Activated naive CD8-positive, alpha-beta T cell treated with anti-CD3 and anti-CD28 coated beads, Interleukin-2, amount 10 ng/mL, durations not matched to agents 7 days and 5 days (primary cell): ENCODE data around the gene PTRH1. TPM values are rescaled to one million over a fixed set of nuclear protein-coding genes. Genes with fewer than 3 reads are reported as not detected.

Experiments used
- ATAC-seq: fragments of 150-1000 bp; cut with Tn5 transposase; one replicate; pipeline ENCODE4 v1.10.0; 2021; ENCODE audit warnings: low read depth, moderate library complexity
- POLR2A ChIA-PET: fragments of 350-600 bp; sonication (Branson Sonifier 250); formaldehyde crosslinking; loops from one replicate; lab custom pipeline; 2021; ENCODE audit warnings: antibody characterized with exemption; lab: Charles Lee
- DNase-seq: peaks from one replicate; pipeline ENCODE4 v3.0.0; 2021
- H3K27ac Mint-ChIP-seq: one replicate; pipeline ENCODE4 v1.8.0; 2022; ENCODE audit warnings: mild to moderate bottlenecking, mixed read lengths
- H3K27me3 Mint-ChIP-seq: one replicate; pipeline ENCODE4 v1.8.0; 2022; ENCODE audit warnings: mild to moderate bottlenecking, moderate library complexity, mixed read lengths
- H3K36me3 Mint-ChIP-seq: one replicate; pipeline ENCODE4 v1.8.0; 2021; ENCODE audit warnings: mild to moderate bottlenecking, mixed read lengths
- H3K4me1 Mint-ChIP-seq: one replicate; pipeline ENCODE4 v1.8.0; 2021; ENCODE audit warnings: mixed read lengths
- H3K4me3 Mint-ChIP-seq: one replicate; pipeline ENCODE4 v1.8.0; 2022; ENCODE audit warnings: mild to moderate bottlenecking, moderate library complexity, mixed read lengths
- H3K9me3 Mint-ChIP-seq: one replicate; pipeline ENCODE4 v1.8.0; 2021; ENCODE audit warnings: mixed read lengths
- total RNA-seq, 2 experiments: library from RNA; stranded (reverse); gene quantifications; one replicate each; pipeline ENCODE4 v1.2.3, GENCODE V29; 2021

Gene PTRH1
- total RNA-seq, 2 experiments from 2014 or later = 9.9 to 13.1 TPM

DNA sequence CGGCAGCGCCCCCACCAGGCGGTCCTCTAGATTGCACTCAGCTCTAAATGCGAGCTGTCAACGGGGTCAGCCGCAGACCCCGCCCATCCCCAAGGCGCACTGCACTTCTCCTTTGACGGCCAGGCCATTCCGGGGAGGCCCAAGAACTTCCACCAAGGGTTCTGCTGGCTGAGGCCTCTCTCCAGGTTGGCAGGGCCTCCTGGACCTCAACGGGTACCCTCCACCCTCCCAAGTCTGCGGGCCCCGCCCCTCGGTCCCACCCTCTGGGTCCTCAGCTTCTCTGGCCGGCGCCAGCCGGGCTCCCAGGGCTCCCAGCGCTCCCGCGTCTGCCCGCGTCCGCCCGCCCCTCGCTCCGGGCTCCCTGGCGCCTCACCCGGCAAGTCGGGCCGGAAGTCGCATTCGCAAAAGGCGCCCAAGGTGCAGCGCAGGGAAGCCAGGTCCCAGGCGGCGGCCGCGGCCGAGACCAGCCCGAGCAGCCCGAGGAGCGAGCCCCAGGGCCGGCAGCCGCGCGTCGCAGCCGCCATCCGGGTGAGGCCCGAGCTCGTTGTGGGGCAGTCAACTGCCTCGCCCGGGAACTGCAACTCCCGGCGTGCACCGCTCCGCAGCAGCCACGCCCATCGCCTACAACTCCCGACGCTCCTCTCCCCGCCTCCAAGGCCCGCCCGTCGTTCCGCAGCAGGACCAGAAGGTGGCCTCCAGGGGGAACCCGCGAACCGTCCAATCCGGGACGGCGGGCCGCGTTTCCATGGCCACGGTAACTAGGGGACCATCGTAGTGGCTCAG is 19.5 kb upstream of the PTRH1 start, which contains the start of gene TOR2A:
Gene TOR2A (minus strand): TSS at position 548 of the 783 bp plus-strand sequence. CDS start 24 bp downstream, at position 524.
- POLR2A ChIA-PET = interaction anchor here (0.5 to 2.2 kb wide), 38 partner anchors 9 to 1337 kb away, joined by 3 to 29 read pairs (median 5); partner anchors contain the start of genes CDK9, CFAP157, LRSAM1 and PTRH1
- Mint-ChIP-seq H3K27ac (peak within 1 kb of the TSS; percentile 93), H3K27me3 (no peaks in the 10 kb centered on the region), H3K9me3 (no peaks in the 10 kb centered on the region), H3K36me3 (peaks cover 9% of the 10 kb centered on the region), H3K4me3 (peak within 1 kb of the TSS; percentile 87), H3K4me1 (peaks cover 14% of the 10 kb centered on the region)
- ATAC-seq (peak; percentile 88), DNase-seq (peak; percentile 98)

DNA sequence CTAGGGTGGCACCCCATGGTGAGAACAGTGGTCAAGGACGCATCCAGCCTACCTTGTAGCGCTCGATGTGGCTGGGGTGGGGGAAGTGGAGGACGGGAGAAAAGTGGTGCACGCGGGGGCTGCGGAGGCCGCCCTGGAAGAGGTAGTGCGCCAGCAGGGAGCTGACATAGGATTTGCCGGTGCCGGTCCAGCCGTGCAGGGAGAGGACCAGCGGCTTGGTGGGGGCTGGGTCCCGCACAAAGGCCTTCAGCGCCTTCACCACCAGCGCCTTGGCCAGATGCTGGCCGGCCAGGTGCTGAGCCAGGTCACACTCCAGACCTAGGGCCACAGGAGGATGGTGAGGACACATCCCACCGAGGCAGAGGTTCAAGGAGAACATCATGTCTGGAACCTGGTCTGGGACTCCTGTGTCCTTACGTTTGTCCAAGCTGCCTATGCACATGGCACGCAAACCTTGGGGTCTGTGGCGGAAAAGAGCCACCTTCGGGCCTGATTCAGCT is 18.8 kb upstream of the PTRH1 start:
- ATAC-seq (no peak), DNase-seq (no peak)
- Mint-ChIP-seq H3K9me3 (no peaks in the 10 kb centered on the region), H3K27me3 (no peaks in the 10 kb centered on the region), H3K27ac (peak overlapping the region; percentile 79), H3K36me3 (peaks cover 8% of the 10 kb centered on the region), H3K4me3 (peak overlapping the region; percentile 87), H3K4me1 (peaks cover 14% of the 10 kb centered on the region)
- POLR2A ChIA-PET = interaction anchor here (0.5 to 2.2 kb wide), 30 partner anchors 10 to 1338 kb away, joined by 3 to 29 read pairs (median 5); partner anchors contain the start of genes CDK9, CFAP157, LRSAM1 and PTRH1

DNA sequence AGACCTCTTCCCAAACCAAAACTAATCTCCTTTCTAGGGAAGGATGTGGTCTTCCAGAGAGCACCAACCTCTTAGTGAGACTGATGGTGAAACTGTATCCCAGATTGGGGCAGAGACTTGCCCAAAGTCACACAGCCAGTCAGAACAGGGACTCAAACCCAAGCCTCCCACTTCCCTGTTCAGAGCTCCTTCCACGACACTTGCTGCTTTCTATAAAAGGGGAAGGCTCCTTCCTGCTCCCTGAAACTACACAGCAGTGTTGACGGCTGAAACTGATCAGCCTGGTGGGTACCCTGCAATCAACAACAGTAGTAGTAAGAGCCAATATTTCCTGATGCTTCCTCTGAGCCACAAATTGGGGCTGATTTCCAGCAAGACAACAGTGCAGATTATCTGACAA is 18.2 kb upstream of the PTRH1 start:
- Mint-ChIP-seq H3K27ac (peak overlapping the region; percentile 79), H3K9me3 (no peaks in the 10 kb centered on the region), H3K36me3 (peaks cover 5% of the 10 kb centered on the region), H3K27me3 (no peaks in the 10 kb centered on the region), H3K4me3 (peak overlapping the region; percentile 87), H3K4me1 (peaks cover 14% of the 10 kb centered on the region)
- POLR2A ChIA-PET = interaction anchor here (1.9 kb wide), 1 partner anchor 27 kb away, joined by 5 read pairs; the partner anchor contains the start of gene CFAP157
- DNase-seq (no peak), ATAC-seq (no peak)

DNA sequence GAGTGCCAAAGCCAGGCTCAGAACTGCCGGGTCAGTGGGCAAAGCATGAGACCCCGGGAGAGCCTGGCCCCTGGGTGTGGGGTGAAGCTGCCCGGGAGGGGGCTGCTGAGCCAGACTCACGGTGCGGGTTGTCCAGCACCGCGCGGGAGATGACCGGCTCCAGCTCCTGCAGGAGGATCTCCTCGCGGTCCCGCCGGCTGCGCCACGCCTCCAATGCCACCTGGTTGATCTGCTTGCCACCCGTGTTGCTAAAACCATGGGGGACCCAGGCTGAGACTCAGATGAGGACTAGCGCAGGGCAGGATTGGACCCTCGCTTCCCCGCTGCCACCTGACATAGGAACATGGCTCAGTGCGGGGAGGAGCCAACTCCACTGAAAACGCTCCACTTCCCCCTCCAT is 17.0 kb upstream of the PTRH1 start:
- Mint-ChIP-seq H3K27me3 (no peaks in the 10 kb centered on the region), H3K36me3 (no peaks in the 10 kb centered on the region), H3K4me1 (peaks cover 14% of the 10 kb centered on the region), H3K4me3 (no peak overlapping the region), H3K27ac (no peak overlapping the region), H3K9me3 (no peaks in the 10 kb centered on the region)
- no peak for ATAC-seq
- DNase-seq = no peak
- POLR2A ChIA-PET = interaction anchor here (1.1 kb wide), 1 partner anchor 11 kb away, joined by 3 read pairs; no protein-coding TSS in a partner anchor

DNA sequence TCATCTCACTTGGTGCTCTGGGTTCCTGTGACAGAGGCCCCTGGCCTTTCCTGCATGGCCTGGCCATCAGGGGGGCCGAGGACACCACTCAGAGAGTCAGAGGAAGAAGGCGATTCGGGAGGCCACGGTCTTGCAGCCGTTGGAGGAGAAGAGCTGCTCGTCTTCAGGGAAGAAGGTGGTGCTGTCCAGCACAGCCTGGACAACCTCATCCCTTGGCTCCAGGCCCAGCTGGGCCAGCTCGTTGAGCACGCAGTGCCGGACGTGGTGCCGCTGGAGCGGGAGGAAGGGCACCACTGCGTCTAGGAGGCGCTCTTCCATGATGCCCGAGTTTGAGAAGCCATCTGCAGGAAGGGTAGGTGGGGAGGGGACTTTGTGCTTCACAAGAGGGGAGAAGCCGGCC is 16.5 kb upstream of the PTRH1 start:
- no peak for DNase-seq
- H3K27ac Mint-ChIP-seq = no peak overlapping the region
- no peaks in the 10 kb centered on the region for H3K27me3 Mint-ChIP-seq
- H3K9me3 Mint-ChIP-seq = no peaks in the 10 kb centered on the region
- no peak for ATAC-seq
- POLR2A ChIA-PET = interaction anchor here (1.1 kb wide), 1 partner anchor 10 kb away, joined by 3 read pairs; no protein-coding TSS in a partner anchor
- no peaks in the 10 kb centered on the region for H3K36me3 Mint-ChIP-seq
- peaks cover 14% of the 10 kb centered on the region for H3K4me1 Mint-ChIP-seq
- no peak overlapping the region for H3K4me3 Mint-ChIP-seq

DNA sequence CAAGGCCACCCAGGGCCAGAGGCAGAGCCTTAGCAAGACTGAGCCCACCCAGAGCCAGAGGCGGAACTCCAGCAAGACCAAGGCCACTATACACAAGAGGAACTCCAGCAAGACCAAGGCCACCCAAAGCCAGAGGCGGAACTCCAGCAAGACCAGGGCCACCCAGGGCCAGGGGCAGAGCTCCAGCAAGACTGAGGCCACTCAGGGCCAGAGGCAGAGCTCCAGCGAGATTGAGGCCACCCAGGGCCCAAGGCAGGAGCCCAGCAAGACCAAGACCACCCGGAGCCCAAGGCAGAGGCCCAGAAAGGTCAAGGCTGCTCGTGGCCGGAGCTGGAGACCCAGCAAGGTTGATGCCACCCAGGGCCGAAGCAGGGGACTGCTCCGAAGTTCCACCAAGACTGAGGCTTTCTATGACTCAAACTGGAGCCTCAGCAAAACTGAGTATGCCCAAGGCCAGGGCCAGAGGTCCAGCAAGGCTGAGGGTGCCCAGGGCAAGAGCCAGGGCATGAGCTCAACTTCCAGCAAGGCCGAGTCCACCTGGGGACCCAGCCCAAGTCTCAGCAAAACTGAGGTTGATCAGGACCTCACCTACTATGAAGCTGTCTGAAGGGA is 15.4 kb upstream of the PTRH1 start:
- no peaks in the 10 kb centered on the region for H3K9me3 Mint-ChIP-seq
- ATAC-seq (no peak), DNase-seq (no peak)
- POLR2A ChIA-PET = interaction anchor here (1.2 kb wide), 1 partner anchor 119 kb away, joined by 3 read pairs; the partner anchor contains the start of gene STXBP1
- peaks cover 14% of the 10 kb centered on the region for H3K4me1 Mint-ChIP-seq
- H3K27me3 Mint-ChIP-seq = no peaks in the 10 kb centered on the region
- no peaks in the 10 kb centered on the region for H3K36me3 Mint-ChIP-seq
- H3K4me3 Mint-ChIP-seq = no peak overlapping the region
- H3K27ac Mint-ChIP-seq = no peak overlapping the region

DNA sequence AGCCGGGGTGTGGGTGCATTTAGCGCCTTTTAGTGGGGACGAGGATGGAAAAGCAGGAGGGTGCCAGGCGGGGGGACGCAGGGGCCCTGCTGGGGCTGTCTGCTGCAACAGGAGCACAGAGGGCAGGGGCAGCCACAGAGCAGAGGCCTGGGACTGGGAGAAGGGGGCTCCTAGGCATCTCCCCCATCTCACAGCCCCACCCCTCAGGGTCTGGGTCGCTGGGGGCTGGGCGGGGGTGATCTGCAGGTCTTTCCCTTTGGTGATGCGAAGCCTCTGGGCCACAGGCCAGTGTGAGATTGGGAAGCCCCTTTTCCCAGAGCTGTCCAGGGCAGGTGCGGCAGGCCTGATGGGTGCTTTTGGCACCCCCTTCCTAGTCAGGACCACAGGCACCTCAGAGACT is 14.8 kb upstream of the PTRH1 start:
- H3K4me1 Mint-ChIP-seq = peaks cover 9% of the 10 kb centered on the region
- H3K9me3 Mint-ChIP-seq = no peaks in the 10 kb centered on the region
- H3K36me3 Mint-ChIP-seq = no peaks in the 10 kb centered on the region
- no peak overlapping the region for H3K27ac Mint-ChIP-seq
- POLR2A ChIA-PET = no interaction called here
- DNase-seq = no peak
- ATAC-seq = no peak
- no peaks in the 10 kb centered on the region for H3K27me3 Mint-ChIP-seq
- no peak overlapping the region for H3K4me3 Mint-ChIP-seq

DNA sequence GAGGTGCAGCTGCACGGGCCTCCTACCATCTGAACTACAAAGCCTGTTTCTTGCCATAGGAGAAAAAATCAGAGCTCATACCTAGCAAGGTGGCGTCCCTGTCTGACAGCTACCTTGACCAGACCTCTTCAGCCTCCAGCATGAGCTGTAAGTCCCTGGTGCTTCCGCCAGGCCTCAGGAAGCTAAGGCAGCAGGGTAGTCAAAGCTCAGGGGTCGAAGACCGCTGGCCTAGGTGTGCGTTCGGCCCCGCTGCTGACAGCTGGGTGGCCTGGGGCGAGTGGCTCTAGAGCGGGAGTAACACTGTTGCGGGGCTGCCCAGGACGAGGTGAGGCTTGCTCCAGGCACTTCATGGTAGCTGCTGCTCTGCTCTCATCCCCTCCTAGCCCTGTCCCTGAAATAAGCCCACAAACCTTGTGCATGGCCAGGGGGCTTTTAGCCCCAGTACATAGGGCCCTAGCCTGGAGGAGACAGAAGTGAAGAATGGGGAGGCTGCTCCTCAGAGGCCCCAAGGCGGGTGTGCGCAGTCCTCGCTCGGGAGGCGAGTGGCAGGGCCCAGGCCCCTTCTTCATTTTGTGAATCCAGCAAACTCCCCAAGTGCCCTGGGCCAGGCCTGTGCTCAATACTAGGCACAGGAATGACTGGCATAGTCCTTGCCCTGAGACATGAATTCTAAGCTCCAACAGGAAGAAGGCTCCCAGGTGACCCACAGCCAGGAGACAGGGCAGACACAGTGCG is 14.2 kb upstream of the PTRH1 start:
- Mint-ChIP-seq H3K4me1 (peaks cover 8% of the 10 kb centered on the region), H3K27me3 (no peaks in the 10 kb centered on the region), H3K36me3 (no peaks in the 10 kb centered on the region), H3K27ac (peak overlapping the region; percentile 25), H3K4me3 (no peak overlapping the region), H3K9me3 (no peaks in the 10 kb centered on the region)
- ATAC-seq = no peak
- POLR2A ChIA-PET = no interaction called here
- no peak for DNase-seq

DNA sequence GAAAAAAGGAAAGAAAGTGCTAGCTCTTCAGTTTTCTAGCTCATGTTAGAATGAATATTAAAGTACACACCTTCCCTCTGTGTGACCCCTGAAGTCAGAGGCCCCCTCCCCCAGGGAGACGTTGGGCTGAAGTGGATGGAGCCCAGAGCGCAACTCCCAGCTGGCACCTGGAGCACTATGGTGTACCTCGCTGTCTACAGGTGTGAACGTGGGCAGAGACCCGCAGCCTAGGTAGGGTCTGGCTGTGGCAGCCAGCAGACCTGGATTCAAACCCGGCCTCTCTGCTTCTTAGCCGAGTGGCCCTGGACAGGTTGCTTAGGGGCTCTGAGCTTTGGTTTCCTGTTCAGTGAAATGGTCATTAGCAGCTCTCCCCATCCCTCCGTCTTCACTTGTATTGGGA is 13.3 kb upstream of the PTRH1 start:
- Mint-ChIP-seq H3K36me3 (no peaks in the 10 kb centered on the region), H3K27ac (no peak overlapping the region), H3K4me3 (no peak overlapping the region), H3K27me3 (no peaks in the 10 kb centered on the region), H3K9me3 (no peaks in the 10 kb centered on the region), H3K4me1 (peaks cover 4% of the 10 kb centered on the region)
- POLR2A ChIA-PET = no interaction called here
- no peak for ATAC-seq
- no peak for DNase-seq

DNA sequence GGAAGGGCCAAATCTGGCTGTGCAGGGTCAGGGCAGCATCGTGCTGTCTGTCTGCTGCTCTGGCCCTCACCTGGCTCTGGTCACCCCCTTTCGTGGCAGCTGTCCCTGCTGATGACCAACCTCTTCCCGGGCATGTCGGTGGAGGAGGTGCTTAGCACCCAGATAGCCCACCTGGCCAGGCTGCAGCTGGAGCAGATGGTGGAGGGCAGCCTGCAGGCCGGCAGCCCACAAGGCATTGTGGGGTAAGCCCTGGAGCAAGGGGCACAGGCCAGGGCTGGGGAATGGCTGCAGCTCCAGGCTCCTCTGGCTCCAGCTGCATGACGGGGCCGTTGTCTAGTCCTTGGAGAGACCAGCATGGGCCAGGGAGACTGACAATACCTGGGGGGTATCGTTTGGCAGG is 11.4 kb upstream of the PTRH1 start:
- Mint-ChIP-seq H3K27ac (no peak overlapping the region), H3K4me3 (no peak overlapping the region), H3K4me1 (peaks cover 4% of the 10 kb centered on the region), H3K27me3 (no peaks in the 10 kb centered on the region), H3K9me3 (no peaks in the 10 kb centered on the region), H3K36me3 (no peaks in the 10 kb centered on the region)
- no peak for ATAC-seq
- POLR2A ChIA-PET = no interaction called here
- DNase-seq = no peak

DNA sequence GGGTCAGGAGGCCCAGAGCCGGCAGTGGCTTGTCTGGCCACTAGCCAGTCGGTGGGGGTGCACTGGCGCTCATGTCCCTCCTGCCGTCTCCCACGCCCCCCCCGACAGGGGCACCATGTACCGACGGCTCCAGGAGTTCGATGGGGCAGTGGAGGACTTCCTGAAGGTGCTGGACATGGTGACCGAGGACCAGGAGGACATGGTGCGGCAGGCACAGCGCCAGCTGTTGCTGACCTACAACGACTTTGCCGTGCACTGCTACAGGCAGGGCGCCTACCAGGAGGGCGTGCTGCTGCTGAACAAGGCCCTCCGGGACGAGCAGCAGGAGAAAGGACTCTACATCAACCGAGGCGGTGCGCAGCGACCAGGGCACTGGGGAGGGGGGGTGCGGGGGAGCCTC is 8.5 kb upstream of the PTRH1 start:
- ATAC-seq (no peak), DNase-seq (no peak)
- Mint-ChIP-seq H3K27me3 (no peaks in the 10 kb centered on the region), H3K9me3 (no peaks in the 10 kb centered on the region), H3K27ac (no peak overlapping the region), H3K4me3 (no peak overlapping the region), H3K4me1 (peaks cover 22% of the 10 kb centered on the region), H3K36me3 (no peaks in the 10 kb centered on the region)
- POLR2A ChIA-PET = interaction anchor here (1.1 kb wide), 1 partner anchor 8 kb away, joined by 3 read pairs; the partner anchor contains the start of genes PTRH1 and TTC16

DNA sequence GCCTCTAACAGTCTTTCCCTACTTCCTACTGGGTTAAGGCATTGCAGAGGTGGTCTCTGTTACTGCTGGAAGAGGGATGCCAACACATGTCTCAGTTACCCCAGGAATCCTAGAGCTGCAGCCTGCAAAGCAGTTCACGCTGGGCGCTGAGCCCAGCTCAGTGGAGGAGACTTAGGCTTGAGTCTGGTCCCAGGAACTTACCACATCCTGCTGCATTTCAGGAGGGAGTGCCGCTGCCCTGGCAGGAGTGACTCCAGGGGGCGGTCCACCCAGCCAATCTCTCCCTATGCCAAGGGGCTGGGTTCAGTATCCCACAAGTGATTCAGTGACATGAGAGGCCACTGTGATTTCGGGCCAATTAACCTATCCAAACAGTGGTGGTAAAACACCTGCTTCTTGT is 8.0 kb upstream of the PTRH1 start:
- POLR2A ChIA-PET = interaction anchor here (1.1 kb wide), 1 partner anchor 8 kb away, joined by 3 read pairs; the partner anchor contains the start of genes PTRH1 and TTC16
- ATAC-seq (no peak), DNase-seq (no peak)
- Mint-ChIP-seq H3K4me3 (no peak overlapping the region), H3K9me3 (no peaks in the 10 kb centered on the region), H3K27ac (no peak overlapping the region), H3K27me3 (no peaks in the 10 kb centered on the region), H3K36me3 (no peaks in the 10 kb centered on the region), H3K4me1 (peaks cover 22% of the 10 kb centered on the region)

DNA sequence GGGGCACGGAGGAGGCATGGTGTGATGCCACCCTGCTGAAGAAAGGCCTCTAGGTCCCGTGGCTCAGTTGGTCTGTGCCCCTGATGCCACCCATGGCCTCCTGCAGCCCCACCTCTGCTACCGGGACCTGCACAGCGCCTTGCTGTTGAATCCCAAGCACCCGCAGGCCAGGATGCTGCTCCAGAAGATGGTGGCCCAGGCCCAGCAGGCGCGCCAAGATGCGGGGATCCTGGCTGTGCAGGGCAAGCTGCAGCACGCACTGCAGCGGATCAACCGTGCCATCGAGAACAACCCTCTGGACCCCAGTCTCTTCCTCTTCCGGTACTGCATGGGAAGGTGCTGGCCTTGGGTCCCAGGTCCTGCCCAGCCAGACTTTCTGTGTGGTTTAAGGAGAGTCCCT is 7.5 kb upstream of the PTRH1 start:
- Mint-ChIP-seq H3K27me3 (no peaks in the 10 kb centered on the region), H3K27ac (no peak overlapping the region), H3K4me1 (peaks cover 22% of the 10 kb centered on the region), H3K36me3 (no peaks in the 10 kb centered on the region), H3K9me3 (no peaks in the 10 kb centered on the region), H3K4me3 (no peak overlapping the region)
- no peak for DNase-seq
- POLR2A ChIA-PET = no interaction called here
- no peak for ATAC-seq
